GM19238 (cell line): ENCODE results near the gene FOS.
A peak's percentile ranks its signal among the peaks of the same experiment; 100 is the strongest.
"Not testable (repeated sequence)": the region's sequence is repeated elsewhere in the genome, so short reads cannot be mapped to it uniquely, and the experiment has no call there.

Experiments
- DNase-seq: peaks from one replicate; pipeline ENCODE4 v3.0.0; 2011; ENCODE audit warnings: low spot score; ENCODE audit not compliant: insufficient read length

Gene FOS

GRCh38 chr14:75293920-75294648, 15.5 kb downstream of the FOS start:
- DNase-seq: peak; percentile 95

GRCh38 chr14:75294649-75295033, 16.0 kb downstream of the FOS start:
- no peak for DNase-seq

GRCh38 chr14:75295061-75295461, 16.4 kb downstream of the FOS start:
- no peak for DNase-seq

GRCh38 chr14:75295491-75296345, 17.1 kb downstream of the FOS start:
- peak; percentile 64 for DNase-seq

GRCh38 chr14:75297411-75298040, 18.9 kb downstream of the FOS start:
- DNase-seq: no peak

- DNase-seq: no peak
These were observed 19.7 kb downstream of the FOS start for GRCh38 chr14:75298187-75298965.

GRCh38 chr14:75299059-75299458, 20.4 kb downstream of the FOS start:
- DNase-seq: no peak

- no peak for DNase-seq
These were observed 20.9 kb downstream of the FOS start for GRCh38 chr14:75299576-75299975.

- DNase-seq: no peak
These were observed 23.2 kb downstream of the FOS start for GRCh38 chr14:75301666-75302325.

- DNase-seq: peak; percentile 50
These were observed 24.8 kb downstream of the FOS start for GRCh38 chr14:75303381-75303789.

- not testable (repeated sequence) for DNase-seq
These were observed 27.8 kb downstream of the FOS start for GRCh38 chr14:75306410-75306809.

GRCh38 chr14:75306927-75307699, 28.5 kb downstream of the FOS start:
- DNase-seq: peak; percentile 28

- DNase-seq: peak; percentile 38
These were observed 29.2 kb downstream of the FOS start for GRCh38 chr14:75307700-75308379.

GRCh38 chr14:75308991-75309390, 30.4 kb downstream of the FOS start:
- DNase-seq: not testable (repeated sequence)

GRCh38 chr14:75309561-75309960, 30.9 kb downstream of the FOS start:
- DNase-seq: not testable (repeated sequence)

GRCh38 chr14:75310295-75311111, 31.9 kb downstream of the FOS start:
- DNase-seq: no peak

- no peak for DNase-seq
These were observed 32.7 kb downstream of the FOS start for GRCh38 chr14:75311356-75311755.

- no peak for DNase-seq
These were observed 33.7 kb downstream of the FOS start for GRCh38 chr14:75312341-75312740.

- DNase-seq: no peak
These were observed 34.7 kb downstream of the FOS start for GRCh38 chr14:75313294-75313693.
